Tibial nerve (tissue), 4 donors: ENCODE results near the gene SCAF1. TPM values are rescaled to one million over a fixed set of nuclear protein-coding genes. Genes with fewer than 3 reads are reported as not detected.

Source experiments
- DNase-seq, 2 donors: peaks; one replicate each; pipeline ENCODE4 v3.0.0-alpha.2; 2019; ENCODE audit warnings: low spot score in 2 of 2
- H3K27ac ChIP-seq, 4 donors: fragments of 200-600 bp; sonication (generic) in 3 of 4; one replicate each; pipeline ENCODE4 v1.5.1; 2017 to 2019; ENCODE audit warnings: mild to moderate bottlenecking in 1 of 4
- H3K27me3 ChIP-seq, 2 donors: fragments of 200-600 bp; sonication (generic) in 1 of 2; one replicate each; pipeline versions ENCODE4 v1.5.1 to v1.6.0; 2017 to 2019
- H3K36me3 ChIP-seq, 3 donors: fragments of 200-600 bp; sonication (generic); one replicate each; pipeline ENCODE4 v1.5.1; 2018 to 2019
- H3K4me1 ChIP-seq, 4 donors: fragments of 200-600 bp; sonication (generic) in 3 of 4; one replicate each; pipeline ENCODE4 v1.5.1; 2017 to 2019
- H3K4me3 ChIP-seq, 4 donors: fragments of 200-600 bp; sonication (generic) in 3 of 4; one replicate each; pipeline ENCODE4 v1.5.1; 2017 to 2019; ENCODE audit warnings: mild to moderate bottlenecking in 1 of 4, moderate library complexity in 1 of 4
- H3K9me3 ChIP-seq, 4 donors: fragments of 200-600 bp; sonication (generic) in 3 of 4; one replicate each; pipeline ENCODE4 v1.5.1; 2017 to 2019
- CTCF ChIP-seq, 5 experiments: fragments of 200-600 bp in 3 of 5; fragments of 450-650 bp in 2 of 5; sonication (generic) in 3 of 5; IDR thresholded peaks; one replicate each; pipeline ENCODE4 v1.5.1; 2016 to 2019; ENCODE audit warnings: antibody characterized with exemption in 5 of 5, mild to moderate bottlenecking in 3 of 5, moderate library complexity in 2 of 5
- EP300 ChIP-seq, 2 donors: sonication (generic); formaldehyde crosslinking; IDR thresholded peaks; one replicate each; pipeline ENCODE4 v1.6.1; 2017; ENCODE audit warnings: antibody characterized with exemption in 2 of 2, mild to moderate bottlenecking in 1 of 2
- POLR2A ChIP-seq, 2 donors: fragments of 450-650 bp; IDR thresholded peaks; one replicate each; pipeline ENCODE4 v1.6.1; 2017; ENCODE audit warnings: antibody characterized with exemption in 2 of 2, mild to moderate bottlenecking in 2 of 2, moderate library complexity in 2 of 2
- WGBS, 2 donors: methylation state at CpG; one replicate each; pipeline ENCODE4 v1.1.5; 2018; 5-methylcytosine and 5-hydroxymethylcytosine counted together
- total RNA-seq, 4 donors: library from RNA; depleted of rRNA; stranded (reverse); fragments of >200 nt; gene quantifications; one replicate each; pipeline ENCODE4 v1.1.0, GENCODE V29; 2016

The SCAF1 gene
- total RNA-seq, 4 donors from 2014 or later = 20.1 to 53.7 (median 31.1) TPM

- Histone ChIP-seq H3K27ac (peak overlapping the region; percentile 71 to 93 (median 88)), H3K36me3 (peaks cover 0 to 51% (median 13%) of the 10 kb centered on the region in 3 donors), H3K4me3 (peak overlapping the region; percentile 66 to 91 (median 81)), H3K9me3 (no peaks in the 10 kb centered on the region), H3K4me1 (peaks cover 0 to 33% (median 17%) of the 10 kb centered on the region in 4 donors), H3K27me3 (no peaks in the 10 kb centered on the region)
- DNase-seq = peak; percentile 89 to 93
- WGBS, 2 donors = 1% methylated on average over 47 to 53 of the region's 53 CpGs
- TF ChIP-seq POLR2A (IDR thresholded peaks at IDR 0.05) (peak in 1 of 2 donors; percentile 61), CTCF (IDR thresholded peaks at IDR 0.05) (peak in 4 of 5 experiments; percentile 20 to 73 (median 40)), EP300 (IDR thresholded peaks at IDR 0.05) (peak in 1 of 2 donors; percentile 84)
These were observed 22.4 kb downstream of the SCAF1 start for GRCh38 chr19:49664171-49665035.

- no peak for TF ChIP-seq POLR2A (IDR thresholded peaks at IDR 0.05)
- no peak for TF ChIP-seq CTCF (IDR thresholded peaks at IDR 0.05)
- TF ChIP-seq EP300 (IDR thresholded peaks at IDR 0.05) = no peak
- Histone ChIP-seq H3K9me3 (no peaks in the 10 kb centered on the region), H3K27me3 (no peaks in the 10 kb centered on the region), H3K4me1 (peaks cover 0 to 33% (median 17%) of the 10 kb centered on the region in 4 donors), H3K27ac (peak overlapping the region; percentile 71 to 93 (median 88)), H3K36me3 (peaks cover 0 to 47% (median 11%) of the 10 kb centered on the region in 3 donors), H3K4me3 (peak overlapping the region; percentile 66 to 91 (median 81))
- DNase-seq = no peak
- 0 to 1% methylated on average over 7 of the region's 7 CpGs for WGBS, 2 donors
These were observed 23.0 kb downstream of the SCAF1 start for GRCh38 chr19:49665036-49665350.

- H3K4me3 ChIP-seq = peak within 1 kb of the TSS; percentile 66 to 91 (median 81)
- WGBS, 2 donors = 0 to 1% methylated on average over 50 of the region's 50 CpGs
- DNase-seq = peak; percentile 97 to 98
- H3K27ac ChIP-seq = peak within 1 kb of the TSS; percentile 71 to 93 (median 88)
- TF ChIP-seq POLR2A (IDR thresholded peaks at IDR 0.05) (peak; percentile 64 to 83), EP300 (IDR thresholded peaks at IDR 0.05) (peak; percentile 94), CTCF (IDR thresholded peaks at IDR 0.05) (peak in 1 of 5 experiments; percentile 13)
- H3K36me3 ChIP-seq = peaks cover 0 to 47% (median 11%) of the 10 kb centered on the region in 3 donors
- no peaks in the 10 kb centered on the region for H3K27me3 ChIP-seq
- H3K9me3 ChIP-seq = no peaks in the 10 kb centered on the region
- peaks cover 0 to 33% (median 17%) of the 10 kb centered on the region in 4 donors for H3K4me1 ChIP-seq
These were observed 23.5 kb downstream of the SCAF1 start, which contains the start of the genes BCL2L12 and IRF3 for GRCh38 chr19:49665351-49666119. Gene BCL2L12, plus strand, starts transcription at chr19:49665933. Its CDS starts 760 bp downstream, at chr19:49666693. Gene IRF3, minus strand, starts transcription at chr19:49665857. Its CDS starts 1,019 bp downstream, at chr19:49664838.

GRCh38 chr19:49666120-49666444 is 24.1 kb downstream of the SCAF1 start:
- H3K36me3 ChIP-seq = peaks cover 0 to 47% (median 11%) of the 10 kb centered on the region in 3 donors
- DNase-seq = no peak
- no peaks in the 10 kb centered on the region for H3K27me3 ChIP-seq
- H3K4me3 ChIP-seq = peak overlapping the region; percentile 66 to 91 (median 81)
- no peaks in the 10 kb centered on the region for H3K9me3 ChIP-seq
- peaks cover 0 to 33% (median 17%) of the 10 kb centered on the region in 4 donors for H3K4me1 ChIP-seq
- WGBS, 2 donors = 0% methylated on average over 9 of the region's 9 CpGs
- TF ChIP-seq CTCF (IDR thresholded peaks at IDR 0.05) (no peak), EP300 (IDR thresholded peaks at IDR 0.05) (no peak), POLR2A (IDR thresholded peaks at IDR 0.05) (no peak)
- H3K27ac ChIP-seq = peak overlapping the region; percentile 71 to 93 (median 88)
